H1 (cell line): Measurements from ENCODE around the gene RBM19. TPM values are rescaled to one million over a fixed set of nuclear protein-coding genes. Genes with fewer than 3 reads are reported as not detected.

Experiments used
- CTCF ChIA-PET: fragments of 300-600 bp; sonication (Branson Sonifier 250); formaldehyde crosslinking; loops from one replicate; lab custom pipeline; 2021; ENCODE audit not compliant: partially characterized antibody; lab: Charles Lee
- POLR2A ChIA-PET: fragments of 300-600 bp; sonication (Branson Sonifier 250); formaldehyde crosslinking; loops from one replicate; lab custom pipeline; 2021; ENCODE audit warnings: inconsistent platforms; ENCODE audit not compliant: partially characterized antibody; lab: Charles Lee
- DNase-seq, 2 experiments: peaks; one replicate each; pipeline versions ENCODE4 v3.0.0 to v3.0.0-alpha.2; 2010 to 2022; ENCODE audit warnings: low spot score in 2 of 2, low read depth in 1 of 2, mixed read lengths in 1 of 2
- FAIRE-seq: peaks from 2 replicates; lab custom pipeline; 2011; peaks lifted over from hg19 to GRCh38; lab: Jason Lieb, UNC
- H2AFZ ChIP-seq: 2 replicates; pipeline ENCODE4 v1.8.1; 2012; ENCODE audit warnings: low read length, inconsistent platforms
- H2AK5ac ChIP-seq: 2 replicates; pipeline ENCODE4 v1.6.1; 2013; ENCODE audit warnings: low read depth, low read length
- H2BK120ac ChIP-seq: replicated peaks from 2 replicates; pipeline ENCODE3; 2013; ENCODE audit warnings: low read depth, low read length, inconsistent platforms
- H2BK12ac ChIP-seq: 2 replicates; pipeline ENCODE4 v1.6.1; 2013; ENCODE audit warnings: low read depth, low read length
- H2BK15ac ChIP-seq: 2 replicates; pipeline ENCODE4 v1.6.1; 2013; ENCODE audit warnings: low read length
- H2BK20ac ChIP-seq: 2 replicates; pipeline ENCODE4 v1.6.1; 2013; ENCODE audit warnings: low read length
- H2BK5ac ChIP-seq: 2 replicates; pipeline ENCODE4 v1.6.1; 2013; ENCODE audit warnings: low read depth, low read length
- H3K14ac ChIP-seq: 2 replicates; pipeline ENCODE4 v1.6.1; 2013; ENCODE audit warnings: inconsistent platforms; ENCODE audit not compliant: insufficient read length
- H3K18ac ChIP-seq: 2 replicates; pipeline ENCODE4 v1.6.1; 2013; ENCODE audit warnings: low read length; ENCODE audit errors: extremely low read depth
- H3K23ac ChIP-seq: 2 replicates; pipeline ENCODE4 v1.6.1; 2013; ENCODE audit warnings: inconsistent platforms; ENCODE audit not compliant: insufficient read length
- H3K23me2 ChIP-seq: 2 replicates; pipeline ENCODE4 v1.6.1; 2013; ENCODE audit warnings: low read depth, low read length
- H3K27ac ChIP-seq: 2 replicates; pipeline ENCODE4 v1.6.1; 2011; ENCODE audit warnings: low read depth, low read length, inconsistent platforms
- H3K27me3 ChIP-seq, 4 experiments: replicated peaks in 1 of 4; 1 replicate in 1 of 4; 2 replicates in 3 of 4; pipeline versions ENCODE4 v1.6.1 to v1.8.1; 2011 to 2013; ENCODE audit warnings: low read length in 3 of 4, mild to moderate bottlenecking in 3 of 4, inconsistent platforms in 2 of 4, mixed read lengths in 2 of 4, moderate library complexity in 1 of 4; ENCODE audit not compliant: control insufficient read depth in 3 of 4, insufficient read depth in 3 of 4; ENCODE audit errors: extremely low read depth in 1 of 4
- H3K36me3 ChIP-seq, 4 experiments: 2 replicates each; pipeline versions ENCODE4 v1.6.1 to v1.8.1; 2011 to 2013; ENCODE audit warnings: mild to moderate bottlenecking in 4 of 4, low read length in 3 of 4, moderate library complexity in 2 of 4, control low read depth in 1 of 4, inconsistent platforms in 1 of 4; ENCODE audit not compliant: insufficient read depth in 4 of 4, control insufficient read depth in 2 of 4
- H3K4ac ChIP-seq: replicated peaks from 2 replicates; pipeline ENCODE3; 2013; ENCODE audit warnings: low read length, low read depth, mixed read lengths, inconsistent platforms; ENCODE audit not compliant: insufficient read length
- H3K4me1 ChIP-seq, 4 experiments: replicated peaks in 1 of 4; 1 replicate in 1 of 4; 2 replicates in 3 of 4; pipeline versions ENCODE4 v1.6.1 to v1.8.1; 2011 to 2013; ENCODE audit warnings: low read length in 3 of 4, inconsistent platforms in 2 of 4, mixed read lengths in 1 of 4; ENCODE audit not compliant: insufficient read depth in 4 of 4, control insufficient read depth in 3 of 4
- H3K4me2 ChIP-seq, 2 experiments: 2 replicates each; pipeline versions ENCODE4 v1.6.1 to v1.8.1; 2011 to 2013; ENCODE audit warnings: low read depth in 2 of 2, low read length in 2 of 2, control low read depth in 1 of 2, inconsistent platforms in 1 of 2, mild to moderate bottlenecking in 1 of 2; ENCODE audit not compliant: insufficient read depth in 1 of 2
- H3K4me3 ChIP-seq, 4 experiments: fragments of 200-600, 300-600 bp in 1 of 4; sonication (generic), shearing (Covaris generic), sonication (Bioruptor Twin) in 1 of 4; 2 replicates each; pipeline versions ENCODE4 v1.5.1 to v1.8.1; 2011 to 2016; ENCODE audit warnings: low read length in 4 of 4, low read depth in 3 of 4, control low read depth in 2 of 4, inconsistent platforms in 2 of 4, mild to moderate bottlenecking in 2 of 4, mixed read lengths in 1 of 4, moderate library complexity in 1 of 4; ENCODE audit not compliant: insufficient read depth in 2 of 4; ENCODE audit errors: extremely low read depth in 1 of 4
- H3K56ac ChIP-seq: replicated peaks from 2 replicates; pipeline ENCODE3; 2013; ENCODE audit warnings: low read depth, mild to moderate bottlenecking, mixed read lengths, low read length, inconsistent platforms; ENCODE audit not compliant: insufficient read length
- H3K79me1 ChIP-seq: 2 replicates; pipeline ENCODE4 v1.6.1; 2013; ENCODE audit warnings: low read depth, low read length, control low read depth
- H3K79me2 ChIP-seq, 2 experiments: 2 replicates each; pipeline versions ENCODE4 v1.6.1 to v1.8.1; 2012 to 2013; ENCODE audit warnings: low read length in 2 of 2, mild to moderate bottlenecking in 2 of 2, inconsistent platforms in 1 of 2; ENCODE audit not compliant: insufficient read depth in 2 of 2, control insufficient read depth in 1 of 2
- H3K9ac ChIP-seq, 4 experiments: replicated peaks in 1 of 4; 1 replicate in 1 of 4; 2 replicates in 3 of 4; pipeline versions ENCODE4 v1.6.1 to v1.8.1; 2011 to 2013; ENCODE audit warnings: low read depth in 3 of 4, low read length in 3 of 4, control low read depth in 2 of 4, mild to moderate bottlenecking in 2 of 4, moderate library complexity in 2 of 4, inconsistent platforms in 1 of 4; ENCODE audit errors: extremely low read depth in 1 of 4
- H3K9me3 ChIP-seq, 2 experiments: 2 replicates each; pipeline versions ENCODE4 v1.6.1 to v1.8.1; 2012 to 2013; ENCODE audit warnings: mild to moderate bottlenecking in 2 of 2, moderate library complexity in 2 of 2, control low read depth in 1 of 2, inconsistent platforms in 1 of 2, low read depth in 1 of 2, low read length in 1 of 2, mixed read lengths in 1 of 2; ENCODE audit not compliant: insufficient read depth in 2 of 2
- H4K20me1 ChIP-seq, 2 experiments: replicated peaks in 1 of 2; 2 replicates each; pipeline versions ENCODE3 to v1.8.1; 2011 to 2013; ENCODE audit warnings: inconsistent platforms in 2 of 2, low read length in 2 of 2, mild to moderate bottlenecking in 1 of 2; ENCODE audit not compliant: insufficient read depth in 2 of 2, control insufficient read depth in 1 of 2
- H4K5ac ChIP-seq: 2 replicates; pipeline ENCODE4 v1.6.1; 2013; ENCODE audit warnings: low read length, low read depth, mixed read lengths, inconsistent platforms; ENCODE audit not compliant: insufficient read length
- H4K8ac ChIP-seq: 2 replicates; pipeline ENCODE4 v1.8.0; 2013; ENCODE audit warnings: mild to moderate bottlenecking, moderate library complexity, low read length, inconsistent platforms; ENCODE audit not compliant: insufficient read depth; ENCODE audit errors: extremely low read depth
- H4K91ac ChIP-seq: replicated peaks from 2 replicates; pipeline ENCODE3; 2013; ENCODE audit warnings: low read length, mixed read lengths, inconsistent platforms; ENCODE audit not compliant: insufficient read length
- ASH2L ChIP-seq: fragments of 200-600, 300-600 bp; sonication (generic); IDR thresholded peaks from one replicate; pipeline ENCODE4 v1.7.1; 2017; ENCODE audit warnings: low read length
- CHD1 ChIP-seq: IDR thresholded peaks from 2 replicates; pipeline ENCODE4 v1.6.1; 2012; ENCODE audit warnings: low read depth, low read length, improper control_type of control experiment
- CREB1 ChIP-seq: IDR thresholded peaks from 2 replicates; pipeline ENCODE4 v1.6.1; 2012; ENCODE audit warnings: inconsistent platforms
- GTF2F1 ChIP-seq: IDR thresholded peaks from 2 replicates; pipeline ENCODE4 v1.6.1; 2012; ENCODE audit warnings: low read depth, low read length, improper control_type of control experiment, borderline replicate concordance
- HDAC2 ChIP-seq, 2 experiments: fragments of 300-600 bp in 1 of 2; sonication (generic) in 1 of 2; IDR thresholded peaks; 2 replicates each; pipeline ENCODE4 v1.6.1; 2011 to 2012; ENCODE audit warnings: low read depth in 2 of 2, low read length in 2 of 2, mild to moderate bottlenecking in 2 of 2, moderate library complexity in 2 of 2, borderline replicate concordance in 1 of 2, inconsistent platforms in 1 of 2
- HDAC6 ChIP-seq: IDR thresholded peaks from one replicate; pipeline ENCODE4 v1.7.1; 2012; ENCODE audit warnings: low read depth, mild to moderate bottlenecking, inconsistent platforms, low read length, moderate library complexity
- KDM4A ChIP-seq: IDR thresholded peaks from one replicate; pipeline ENCODE4 v1.7.1; 2012; ENCODE audit warnings: low read depth, mild to moderate bottlenecking, moderate library complexity, low read length, inconsistent platforms; ENCODE audit not compliant: severe bottlenecking
- SAP30 ChIP-seq: fragments of 300-600 bp; sonication (generic); IDR thresholded peaks from 2 replicates; pipeline ENCODE4 v1.7.1; 2012; ENCODE audit warnings: low read length, moderate library complexity, mild to moderate bottlenecking, inconsistent platforms; ENCODE audit not compliant: insufficient read depth, insufficient replicate concordance
- SIN3A ChIP-seq, 2 experiments: IDR thresholded peaks in 1 of 2; conservative IDR thresholded peaks in 1 of 2; 2 replicates each; pipeline ENCODE4 v1.6.1; 2011 to 2012; ENCODE audit warnings: low read length in 2 of 2, improper control_type of control experiment in 1 of 2, low read depth in 1 of 2, mild to moderate bottlenecking in 1 of 2
- TBP ChIP-seq: IDR thresholded peaks from 2 replicates; pipeline ENCODE4 v1.6.1; 2011; ENCODE audit warnings: low read depth, low read length, improper control_type of control experiment
- YY1 ChIP-seq: IDR thresholded peaks from 2 replicates; pipeline ENCODE4 v1.6.1; 2011; ENCODE audit warnings: low read depth, mild to moderate bottlenecking, low read length
- WGBS, 2 experiments: shearing (Covaris generic) in 1 of 2; methylation state at CpG; one replicate each; pipeline versions ENCODE4 v1.1.6 to v1.1.7; 2013 to 2015; ENCODE audit warnings: low lambda C conversion rate in 2 of 2, mixed read lengths in 2 of 2, inconsistent platforms in 1 of 2, low coverage in 1 of 2, missing lambda C conversion rate in 1 of 2; ENCODE audit not compliant: insufficient replicate concordance in 2 of 2, insufficient coverage in 1 of 2, insufficient read length in 1 of 2; ENCODE audit errors: extremely low coverage in 1 of 2, missing lambda C conversion rate in 1 of 2; 5-methylcytosine and 5-hydroxymethylcytosine counted together
- polyA plus RNA-seq, 7 experiments: library from polyadenylated mRNA; depleted of rRNA in 3 of 7; stranded (reverse) in 5 of 7; unstranded in 2 of 7; fragments of >200 nt in 5 of 7; fragments of 200-250 nt in 2 of 7; gene quantifications; 1 replicate in 5 of 7; 2 replicates in 1 of 7; 4 replicates in 1 of 7; pipeline versions ENCODE4 v1.2.1 to v1.2.3, GENCODE V29; 2011 to 2013; ENCODE audit warnings: missing spikeins in 2 of 7, mixed read lengths in 2 of 7
- total RNA-seq: library from RNA; stranded (reverse); fragmentation: NEBNext Ultra II Directional; extraction: Animal tissue kit (Norgen Biotek cat#: 25700); gene quantifications from 2 replicates; pipeline ENCODE4 v1.2.1, GENCODE V29; 2021

The RBM19 gene
- total and polyA plus RNA-seq, 2 of the 8 experiments (the other 6 are each of a cell fraction or from before 2014, with no cell fraction given), result 23.4 to 61.9 TPM

GRCh38 chr12:113899561-113900471 lies 66.3 kb downstream of the RBM19 start:
- no peak overlapping the region for H3K56ac ChIP-seq
- no peak overlapping the region for H3K4me3 ChIP-seq
- H2BK20ac ChIP-seq, result no peak overlapping the region
- 0 out of 7 replicates have a peak overlapping the region, but pooled peaks of 2 of the 4 experiments have one; percentile 2 to 15 for H3K9ac ChIP-seq
- no peak overlapping the region; a peak in 1 of 4 replicates for H3K4me2 ChIP-seq
- peak overlapping the region; percentile 79 for H4K91ac ChIP-seq
- H2BK12ac ChIP-seq, result peak overlapping the region; percentile 82; the same call in 1 of the 2 replicates
- H4K5ac ChIP-seq, result peak overlapping the region; percentile 19
- peaks cover 0 to 6% (median under 1%) of the 10 kb centered on the region in 4 experiments; a peak in 3 of 7 replicates for H3K4me1 ChIP-seq
- H2AK5ac ChIP-seq, result no peak overlapping the region
- no peak overlapping the region for H3K23ac ChIP-seq
- no peaks in the 10 kb centered on the region for H3K79me1 ChIP-seq
- no peak overlapping the region for H3K27ac ChIP-seq
- POLR2A ChIA-PET, result no interaction called here
- FAIRE-seq (no peak), DNase-seq (no peak)
- peaks cover 0 to 2% (median 0%) of the 10 kb centered on the region in 4 experiments; a peak in 2 of 8 replicates for H3K36me3 ChIP-seq
- H3K18ac ChIP-seq, result peak overlapping the region; percentile 86
- WGBS, 2 experiments, result 88% methylated on average over 32 of the region's 32 CpGs; no CpG with 5 or more reads in 1 of the 2 experiments
- no peaks in the 10 kb centered on the region for H3K23me2 ChIP-seq
- H3K14ac ChIP-seq, result no peak overlapping the region
- H3K79me2 ChIP-seq, result no peaks in the 10 kb centered on the region
- H2BK120ac ChIP-seq, result no peak overlapping the region
- peak overlapping the region; percentile 89 for H2BK5ac ChIP-seq
- no peak overlapping the region for H3K4ac ChIP-seq
- H2AFZ ChIP-seq, result no peak overlapping the region
- no peaks in the 10 kb centered on the region for H3K27me3 ChIP-seq
- no peaks in the 10 kb centered on the region for H3K9me3 ChIP-seq
- no peaks in the 10 kb centered on the region for H4K20me1 ChIP-seq
- no peak overlapping the region; the same call in 1 of the 2 replicates for H4K8ac ChIP-seq
- H2BK15ac ChIP-seq, result no peak overlapping the region
- CTCF ChIA-PET, result interaction anchor here (0.6 to 4.2 kb wide), 11 partner anchors 9 to 487 kb away, joined by 3 to 21 read pairs (median 4); no protein-coding TSS in a partner anchor
- TF ChIP-seq CHD1, result no peak
- no peak for TF ChIP-seq KDM4A
- no peak for TF ChIP-seq HDAC6
- TF ChIP-seq HDAC2 (IDR thresholded peaks at IDR 0.05; ENCODE audit: borderline replicate concordance in 1 of 2, low read depth in 2 of 2, low read length in 2 of 2), result no peak
- TF ChIP-seq ASH2L, result peak; percentile 21
- TF ChIP-seq TBP, result no peak
- no peak for TF ChIP-seq SIN3A (conservative IDR thresholded peaks at IDR 0.05 in 1 of 2, IDR thresholded peaks at IDR 0.05 in 1 of 2; ENCODE audit: low read depth in 1 of 2, low read length in 2 of 2)
- TF ChIP-seq SAP30, result no peak
- TF ChIP-seq CREB1, result no peak
- no peak for TF ChIP-seq GTF2F1
- 0 out of 2 replicates have a peak, but pooled peaks have one; percentile 14 for TF ChIP-seq YY1
